AG04450 (cell line): ENCODE measurements around the gene ELP4. TPM values are rescaled to one million over a fixed set of nuclear protein-coding genes. Genes with fewer than 3 reads are reported as not detected.

Experiments
- CTCF ChIA-PET: fragments of 300-600, 350-600 bp; formaldehyde crosslinking; extraction: SDS; loops from one replicate; lab custom pipeline; 2022; ENCODE audit warnings: antibody characterized with exemption, inconsistent platforms; lab: Charles Lee
- POLR2A ChIA-PET: fragments of 350-600 bp; formaldehyde crosslinking; extraction: SDS; loops from one replicate; lab custom pipeline; 2021; ENCODE audit warnings: antibody characterized with exemption, inconsistent platforms; lab: Yijun Ruan, JAX
- DNase-seq: peaks from one replicate; pipeline ENCODE4 v3.0.0-alpha.2; 2011; ENCODE audit warnings: low read depth, low spot score
- H3K27ac ChIP-seq: one replicate; pipeline ENCODE4 v1.5.1; 2012; ENCODE audit warnings: low read depth, low read length, control low read depth
- H3K27me3 ChIP-seq: one replicate; pipeline ENCODE4 v1.6.0; 2012; ENCODE audit warnings: low read length; ENCODE audit not compliant: control insufficient read depth, insufficient read depth
- H3K4me3 ChIP-seq: 2 replicates; pipeline ENCODE4 v1.5.1; 2011; ENCODE audit warnings: mild to moderate bottlenecking, low read depth, low read length, control low read depth
- H3K9me3 ChIP-seq: 2 replicates; pipeline ENCODE4 v1.5.1; 2012; ENCODE audit warnings: low read length; ENCODE audit not compliant: control insufficient read depth, insufficient read depth
- polyA plus RNA-seq: library from polyadenylated mRNA; depleted of rRNA; stranded (reverse); fragments of >200 nt; gene quantifications from 2 replicates; pipeline ENCODE4 v1.2.3, GENCODE V29; 2011
- TF ChIP-seq, protein P1 (sequence below): IDR thresholded peaks from 2 replicates; pipeline ENCODE4 v1.5.1; 2011; ENCODE audit warnings: low read depth, low read length, control low read depth, inconsistent platforms

The ELP4 gene
- polyA plus RNA-seq, 1 experiment: 15.5 TPM

DNA sequence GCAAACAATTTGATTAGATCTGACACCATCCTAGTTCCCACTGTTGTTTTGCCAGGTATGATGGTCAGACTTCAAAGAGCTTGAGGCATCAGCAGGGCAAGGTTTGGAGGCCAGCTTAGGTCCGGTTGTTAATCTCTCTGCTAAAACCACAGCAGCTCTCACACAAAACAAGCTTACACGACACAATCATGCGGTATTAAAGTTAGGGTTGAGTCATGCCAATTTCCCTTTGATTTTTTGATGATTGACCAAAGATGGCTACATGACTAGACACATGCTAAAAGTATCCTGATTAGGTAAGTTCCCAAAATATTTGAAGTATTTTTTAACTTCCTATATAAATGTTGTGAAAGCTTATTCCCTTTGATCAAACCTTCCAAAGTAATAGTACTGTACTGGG lies 145.9 kb downstream of the ELP4 start:
- POLR2A ChIA-PET: no interaction called here
- Histone ChIP-seq H3K27me3 (no peaks in the 10 kb centered on the region), H3K27ac (no peak overlapping the region), H3K9me3 (no peaks in the 10 kb centered on the region), H3K4me3 (no peak overlapping the region)
- no peak for DNase-seq
- CTCF ChIA-PET: interaction anchor here (0.9 to 3.4 kb wide), 2 partner anchors 14 to 16 kb away, joined by 3 to 26 read pairs; no protein-coding TSS in a partner anchor
- TF ChIP-seq, protein P1, sequence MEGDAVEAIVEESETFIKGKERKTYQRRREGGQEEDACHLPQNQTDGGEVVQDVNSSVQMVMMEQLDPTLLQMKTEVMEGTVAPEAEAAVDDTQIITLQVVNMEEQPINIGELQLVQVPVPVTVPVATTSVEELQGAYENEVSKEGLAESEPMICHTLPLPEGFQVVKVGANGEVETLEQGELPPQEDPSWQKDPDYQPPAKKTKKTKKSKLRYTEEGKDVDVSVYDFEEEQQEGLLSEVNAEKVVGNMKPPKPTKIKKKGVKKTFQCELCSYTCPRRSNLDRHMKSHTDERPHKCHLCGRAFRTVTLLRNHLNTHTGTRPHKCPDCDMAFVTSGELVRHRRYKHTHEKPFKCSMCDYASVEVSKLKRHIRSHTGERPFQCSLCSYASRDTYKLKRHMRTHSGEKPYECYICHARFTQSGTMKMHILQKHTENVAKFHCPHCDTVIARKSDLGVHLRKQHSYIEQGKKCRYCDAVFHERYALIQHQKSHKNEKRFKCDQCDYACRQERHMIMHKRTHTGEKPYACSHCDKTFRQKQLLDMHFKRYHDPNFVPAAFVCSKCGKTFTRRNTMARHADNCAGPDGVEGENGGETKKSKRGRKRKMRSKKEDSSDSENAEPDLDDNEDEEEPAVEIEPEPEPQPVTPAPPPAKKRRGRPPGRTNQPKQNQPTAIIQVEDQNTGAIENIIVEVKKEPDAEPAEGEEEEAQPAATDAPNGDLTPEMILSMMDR: no peak

DNA sequence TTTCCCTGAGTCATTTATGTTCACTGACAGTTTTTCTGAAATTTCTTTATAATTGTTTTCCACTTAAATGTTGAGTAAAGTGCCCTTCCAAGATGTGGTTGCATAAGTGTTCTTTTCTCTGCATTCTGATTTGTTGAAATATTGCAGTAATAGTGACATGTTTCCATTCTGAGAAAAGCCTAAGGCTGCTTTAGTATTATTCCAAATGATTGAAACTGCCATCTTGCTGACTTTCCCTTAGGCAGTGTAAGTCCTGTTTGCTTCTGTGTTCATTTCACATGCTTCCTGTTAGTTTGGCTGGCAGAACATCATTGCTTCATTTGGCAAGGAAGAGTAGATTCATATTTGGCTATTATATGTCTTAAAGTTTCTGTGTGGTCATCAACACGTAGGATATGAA lies 146.5 kb downstream of the ELP4 start:
- H3K27me3 ChIP-seq: no peaks in the 10 kb centered on the region
- POLR2A ChIA-PET: no interaction called here
- CTCF ChIA-PET: no interaction called here
- TF ChIP-seq, protein P1: no peak
- no peak overlapping the region for H3K27ac ChIP-seq
- H3K4me3 ChIP-seq: no peak overlapping the region
- no peak for DNase-seq
- no peaks in the 10 kb centered on the region for H3K9me3 ChIP-seq

DNA sequence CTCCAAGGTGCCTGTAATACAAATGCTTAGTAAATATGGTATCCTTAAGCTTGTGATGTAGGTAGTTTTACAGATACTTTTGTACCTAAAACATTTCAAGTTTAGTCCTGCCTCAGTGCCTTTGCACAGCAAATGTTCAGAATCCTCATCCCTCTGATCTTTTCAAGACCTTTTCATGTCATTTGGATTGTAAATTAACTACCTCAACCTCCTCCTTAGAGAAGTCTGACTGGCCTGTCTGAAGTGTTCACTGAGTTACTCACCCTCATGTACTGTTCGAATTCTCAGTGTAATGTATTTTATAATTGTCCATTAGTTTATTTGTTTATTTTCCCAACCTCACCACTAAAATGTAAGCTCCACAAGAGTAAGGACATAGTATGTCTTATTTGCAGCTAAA lies 147.5 kb downstream of the ELP4 start:
- Histone ChIP-seq H3K9me3 (no peaks in the 10 kb centered on the region), H3K27ac (no peak overlapping the region), H3K27me3 (no peaks in the 10 kb centered on the region), H3K4me3 (no peak overlapping the region)
- no peak for DNase-seq
- ChIA-PET POLR2A (no interaction called here), CTCF (interaction anchor here (2.7 kb wide), 1 partner anchor 16 kb away, joined by 16 read pairs; no protein-coding TSS in a partner anchor)
- TF ChIP-seq, protein P1: no peak

DNA sequence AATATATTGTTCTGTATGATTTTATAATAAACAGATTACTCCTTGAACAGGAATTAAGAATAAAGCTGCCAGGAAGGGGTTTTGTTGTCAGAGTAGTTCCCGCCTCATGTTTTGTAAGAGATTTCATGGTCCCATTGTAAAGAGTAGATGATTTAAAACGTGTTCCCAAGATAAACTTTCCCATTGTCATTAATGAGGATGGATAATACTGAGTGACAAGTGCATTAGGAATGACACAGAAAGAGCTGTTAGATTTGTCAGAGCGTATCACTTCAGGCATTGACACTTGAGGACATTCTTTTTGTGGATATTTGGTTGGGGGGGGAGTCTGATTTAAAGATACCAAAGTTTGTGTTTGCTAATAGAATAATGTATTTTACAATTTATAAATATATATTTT lies 154.6 kb downstream of the ELP4 start:
- Histone ChIP-seq H3K27me3 (no peaks in the 10 kb centered on the region), H3K9me3 (no peaks in the 10 kb centered on the region), H3K27ac (no peak overlapping the region), H3K4me3 (no peak overlapping the region)
- no peak for DNase-seq
- POLR2A ChIA-PET: no interaction called here
- CTCF ChIA-PET: interaction anchor here (1.4 to 1.6 kb wide), 2 partner anchors 22 to 23 kb away, joined by 5 to 7 read pairs; no protein-coding TSS in a partner anchor
- TF ChIP-seq, protein P1: no peak

DNA sequence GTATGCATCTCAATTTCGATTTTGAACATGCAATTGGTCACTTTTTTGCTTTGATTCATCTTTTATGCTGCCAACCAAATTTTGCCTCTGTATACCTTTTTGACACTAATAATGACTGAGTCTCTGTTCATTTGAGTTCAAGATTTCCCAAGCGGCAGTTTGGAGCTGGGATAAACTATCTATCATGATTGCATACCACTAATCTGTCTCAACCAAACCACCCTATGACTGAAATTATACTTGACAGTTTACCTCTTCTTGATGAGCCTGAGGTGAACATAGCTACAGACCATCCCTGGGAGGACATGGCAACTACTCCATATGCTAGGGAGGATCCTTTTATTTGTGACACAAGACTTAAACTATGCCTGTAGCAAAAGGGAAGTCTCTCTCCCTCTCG lies 155.4 kb downstream of the ELP4 start:
- H3K27ac ChIP-seq: no peak overlapping the region
- TF ChIP-seq, protein P1: no peak
- POLR2A ChIA-PET: no interaction called here
- no peak for DNase-seq
- no peaks in the 10 kb centered on the region for H3K27me3 ChIP-seq
- H3K9me3 ChIP-seq: no peaks in the 10 kb centered on the region
- CTCF ChIA-PET: interaction anchor here (1.4 kb wide), 1 partner anchor 24 kb away, joined by 5 read pairs; no protein-coding TSS in a partner anchor
- no peak overlapping the region for H3K4me3 ChIP-seq
